Measurements from ENCODE around the gene DCST1.

The DCST1 gene

GRCh38 chr1:155013632-155014031, 20.0 kb upstream of the DCST1 start:
- no peak for TF ChIP-seq CTCF (IDR thresholded peaks at IDR 0.05)

GRCh38 chr1:155014709-155015508, 18.7 kb upstream of the DCST1 start:
- no peak for TF ChIP-seq CTCF (IDR thresholded peaks at IDR 0.05)

GRCh38 chr1:155015527-155016230, 17.9 kb upstream of the DCST1 start:
- no peak for TF ChIP-seq CTCF (IDR thresholded peaks at IDR 0.05)

GRCh38 chr1:155016231-155016831, 17.3 kb upstream of the DCST1 start:
- TF ChIP-seq CTCF (IDR thresholded peaks at IDR 0.05) = no peak

- no peak; the same call in 1 of the 2 replicates for TF ChIP-seq CTCF (IDR thresholded peaks at IDR 0.05)
Measured at GRCh38 chr1:155017041-155017945, 16.3 kb upstream of the DCST1 start.

- no peak for TF ChIP-seq CTCF (IDR thresholded peaks at IDR 0.05)
Measured at GRCh38 chr1:155017946-155018316, 15.7 kb upstream of the DCST1 start.

Data from LNCAP (cell line).